HG02852 (cell line): ENCODE data around the gene RBM45.
A peak's percentile ranks its signal among the peaks of the same experiment; 100 is the strongest.
"Not testable (repeated sequence)": the region's sequence is repeated elsewhere in the genome, so short reads cannot be mapped to it uniquely, and the experiment has no call there.

Experiments
- ATAC-seq: cut with Tn5 transposase; IDR thresholded peaks from one replicate; pipeline ENCODE4 v1.9.1; 2021; ENCODE audit warnings: mild to moderate bottlenecking, moderate library complexity; ENCODE audit not compliant: unreplicated experiment

RBM45 gene, protein sequence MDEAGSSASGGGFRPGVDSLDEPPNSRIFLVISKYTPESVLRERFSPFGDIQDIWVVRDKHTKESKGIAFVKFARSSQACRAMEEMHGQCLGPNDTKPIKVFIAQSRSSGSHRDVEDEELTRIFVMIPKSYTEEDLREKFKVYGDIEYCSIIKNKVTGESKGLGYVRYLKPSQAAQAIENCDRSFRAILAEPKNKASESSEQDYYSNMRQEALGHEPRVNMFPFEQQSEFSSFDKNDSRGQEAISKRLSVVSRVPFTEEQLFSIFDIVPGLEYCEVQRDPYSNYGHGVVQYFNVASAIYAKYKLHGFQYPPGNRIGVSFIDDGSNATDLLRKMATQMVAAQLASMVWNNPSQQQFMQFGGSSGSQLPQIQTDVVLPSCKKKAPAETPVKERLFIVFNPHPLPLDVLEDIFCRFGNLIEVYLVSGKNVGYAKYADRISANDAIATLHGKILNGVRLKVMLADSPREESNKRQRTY

DNA sequence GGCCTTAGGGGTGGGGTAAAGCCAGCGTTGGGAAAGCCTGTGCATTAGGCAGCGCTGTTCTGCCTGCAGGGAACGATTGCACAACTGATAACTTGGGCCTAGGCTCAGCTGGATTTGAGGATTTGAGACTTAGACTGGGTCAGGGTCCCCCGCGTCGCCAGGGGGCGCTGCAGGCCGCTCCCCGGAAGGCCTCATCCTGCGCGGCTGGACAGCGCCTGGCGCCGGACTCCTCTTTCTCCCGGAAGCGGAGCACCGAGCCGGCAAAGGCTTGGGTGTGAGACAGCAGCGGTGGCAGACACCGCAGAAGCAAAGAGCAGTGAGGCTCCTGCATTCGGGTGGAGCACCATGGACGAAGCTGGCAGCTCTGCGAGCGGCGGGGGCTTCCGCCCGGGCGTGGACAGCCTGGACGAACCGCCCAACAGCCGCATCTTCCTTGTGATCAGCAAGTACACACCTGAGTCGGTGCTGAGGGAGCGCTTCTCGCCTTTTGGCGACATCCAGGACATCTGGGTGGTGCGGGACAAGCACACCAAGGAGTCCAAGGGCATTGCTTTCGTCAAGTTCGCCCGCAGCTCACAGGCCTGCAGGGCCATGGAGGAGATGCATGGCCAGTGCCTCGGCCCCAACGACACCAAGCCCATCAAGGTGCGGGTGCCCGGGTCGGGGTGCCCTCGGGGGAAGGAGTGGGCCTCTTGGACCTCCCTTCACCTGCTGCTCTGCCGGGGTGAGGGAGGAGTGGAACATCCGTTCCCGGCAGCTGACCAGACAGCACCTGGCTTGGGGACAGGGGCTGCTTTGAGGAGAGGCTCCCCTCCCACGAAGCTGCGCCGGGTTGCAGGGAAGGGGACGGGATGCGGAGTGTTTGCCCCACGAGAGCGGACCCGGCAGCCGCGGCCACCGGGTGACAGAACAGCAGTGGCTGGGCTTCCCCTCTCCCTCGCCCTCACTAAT is at the start of gene RBM45:
TSS of gene RBM45 (plus strand) at position 236 of the 951 bp plus-strand sequence. CDS start at position 346, 110 bp downstream.
- peak; percentile 87 for ATAC-seq

DNA sequence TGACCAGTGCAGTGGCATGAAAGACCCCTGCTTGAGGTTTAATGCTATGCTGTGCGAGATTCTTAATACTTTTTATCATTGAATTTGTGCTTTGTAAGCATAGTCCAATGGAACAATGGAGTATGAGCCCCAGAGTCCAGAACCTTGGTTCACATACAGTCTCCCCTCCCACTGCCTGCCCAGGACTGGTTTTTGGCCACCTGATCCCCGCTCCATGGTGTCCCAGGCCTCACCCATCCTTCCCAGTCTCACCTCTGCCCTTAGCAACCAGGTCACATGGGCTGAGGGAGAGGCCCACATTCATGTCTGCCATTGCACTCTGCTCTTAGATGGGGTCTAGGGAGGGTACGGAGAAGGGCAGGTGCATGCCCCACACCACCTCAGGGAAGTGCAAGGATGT is 45.9 kb upstream of the RBM45 start:
- ATAC-seq: no peak

DNA sequence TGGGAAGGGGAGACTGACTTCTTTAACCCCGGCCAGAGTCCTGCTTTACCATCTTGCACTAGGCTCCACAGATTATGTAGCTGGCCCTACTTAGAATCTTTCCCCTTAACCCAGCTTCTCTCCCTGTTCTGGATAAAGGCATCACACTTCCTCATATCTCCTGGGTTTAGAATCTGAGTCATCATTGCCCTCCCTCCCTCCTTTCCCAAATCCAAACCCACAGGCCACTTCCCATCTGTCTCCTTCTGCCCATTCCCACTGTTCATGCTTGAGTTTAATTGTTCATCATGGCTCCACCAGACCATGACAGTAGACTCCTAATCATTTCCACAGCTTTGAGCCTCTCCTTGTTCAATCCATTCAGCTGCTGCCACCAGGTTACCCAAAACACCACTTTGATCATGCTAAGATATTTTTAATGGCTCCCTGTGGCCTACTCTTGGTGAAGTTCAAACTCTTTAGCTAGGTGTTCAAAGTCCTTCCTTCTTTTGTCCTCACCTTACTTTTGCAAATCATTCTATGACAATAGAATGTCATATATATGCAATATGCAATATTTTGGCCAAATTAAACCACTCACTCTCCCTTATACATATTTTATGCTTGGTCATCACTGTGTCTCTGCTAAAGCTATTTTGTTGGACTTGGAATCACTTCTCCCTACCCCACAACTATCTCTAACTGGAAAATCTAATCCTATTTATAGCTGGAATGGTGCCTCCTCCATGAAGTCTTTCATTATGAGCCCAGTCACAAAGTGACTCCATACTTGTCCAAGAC is 45.2 kb upstream of the RBM45 start:
- ATAC-seq: no peak

DNA sequence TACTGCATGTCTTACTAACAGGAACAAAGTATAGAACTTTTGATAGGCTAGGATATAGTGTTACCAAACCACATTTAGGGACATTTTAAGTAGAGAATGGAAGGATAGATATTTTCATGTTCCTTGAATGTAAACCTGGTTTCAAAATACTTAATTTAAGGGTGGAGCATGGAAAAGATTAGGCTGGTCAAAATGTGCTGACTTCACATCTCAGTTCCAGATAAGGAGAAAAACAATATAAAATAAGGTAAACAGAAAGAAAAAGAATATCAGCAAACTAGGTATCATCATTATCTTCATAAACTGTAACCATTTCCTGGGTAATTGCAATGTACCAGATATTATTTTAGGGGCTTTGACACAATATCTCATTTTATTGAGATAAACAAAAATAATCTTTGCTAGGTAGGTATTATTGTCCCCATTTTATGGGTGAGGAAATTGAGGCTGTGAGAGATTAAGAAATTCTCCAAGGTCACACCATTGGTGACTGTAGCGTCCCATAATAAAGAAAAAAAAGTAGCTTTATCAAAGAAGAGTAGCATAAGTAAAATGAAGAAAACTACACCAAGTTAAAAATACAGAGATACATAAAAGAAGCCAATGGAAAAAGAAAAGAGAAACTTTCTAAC is 43.3 kb upstream of the RBM45 start:
- ATAC-seq: no peak

DNA sequence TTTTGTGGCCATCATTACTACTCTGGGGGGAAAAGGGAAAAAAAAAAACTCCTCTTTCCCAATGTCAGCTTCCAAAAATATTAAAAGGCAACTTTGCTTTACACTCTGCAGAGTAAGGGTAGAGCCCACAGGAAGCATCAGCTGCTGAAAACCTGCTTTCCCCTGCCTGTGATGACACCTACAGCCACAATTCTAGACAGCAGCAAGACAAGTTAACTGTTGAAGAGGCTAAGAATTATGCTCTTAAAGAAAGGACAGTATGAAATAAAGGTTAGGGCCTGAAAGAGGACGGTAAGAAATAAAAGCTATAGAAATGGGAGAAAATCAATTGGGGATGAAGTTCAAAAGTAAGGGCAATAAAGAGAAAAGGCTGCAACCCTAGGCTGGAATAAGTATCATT is 42.7 kb upstream of the RBM45 start:
- ATAC-seq: no peak

DNA sequence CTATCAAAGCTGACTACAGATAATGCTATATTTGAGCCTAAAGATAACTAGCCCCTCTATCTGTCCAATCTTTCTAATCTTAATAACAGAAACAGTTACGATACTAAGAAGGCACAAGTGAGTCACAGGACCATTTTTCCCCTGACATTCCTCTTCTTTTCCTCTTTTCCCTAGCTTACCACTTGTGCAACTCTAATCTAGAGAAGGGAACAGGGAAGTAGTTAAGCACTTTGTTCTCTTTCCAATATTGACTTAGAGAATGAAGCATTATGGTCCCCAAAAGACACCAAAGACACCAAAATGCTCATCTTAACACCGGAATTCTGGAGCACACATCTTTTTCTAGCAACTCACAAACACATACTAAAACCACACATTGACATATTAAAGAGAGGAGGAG is 41.4 kb upstream of the RBM45 start:
- no peak for ATAC-seq

DNA sequence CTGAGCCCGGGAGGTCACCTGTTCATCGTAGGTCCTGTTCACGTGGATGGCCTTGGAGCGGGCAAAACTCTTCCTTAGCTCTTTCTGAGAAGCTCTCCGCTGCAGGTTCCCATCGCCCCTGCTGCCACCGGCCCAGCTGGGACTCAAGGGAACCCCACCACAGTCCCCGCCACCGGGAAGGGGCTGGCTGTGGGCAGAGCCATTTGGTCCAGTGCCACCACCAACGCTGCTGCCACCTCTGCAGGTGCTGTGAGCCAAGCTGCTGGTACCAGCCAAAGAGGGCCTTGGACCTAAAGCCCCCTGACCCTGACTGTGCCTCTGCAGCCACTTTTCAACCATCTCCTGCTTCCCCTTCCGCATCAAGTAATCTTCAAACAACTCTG is 40.2 kb upstream of the RBM45 start:
- no peak for ATAC-seq

DNA sequence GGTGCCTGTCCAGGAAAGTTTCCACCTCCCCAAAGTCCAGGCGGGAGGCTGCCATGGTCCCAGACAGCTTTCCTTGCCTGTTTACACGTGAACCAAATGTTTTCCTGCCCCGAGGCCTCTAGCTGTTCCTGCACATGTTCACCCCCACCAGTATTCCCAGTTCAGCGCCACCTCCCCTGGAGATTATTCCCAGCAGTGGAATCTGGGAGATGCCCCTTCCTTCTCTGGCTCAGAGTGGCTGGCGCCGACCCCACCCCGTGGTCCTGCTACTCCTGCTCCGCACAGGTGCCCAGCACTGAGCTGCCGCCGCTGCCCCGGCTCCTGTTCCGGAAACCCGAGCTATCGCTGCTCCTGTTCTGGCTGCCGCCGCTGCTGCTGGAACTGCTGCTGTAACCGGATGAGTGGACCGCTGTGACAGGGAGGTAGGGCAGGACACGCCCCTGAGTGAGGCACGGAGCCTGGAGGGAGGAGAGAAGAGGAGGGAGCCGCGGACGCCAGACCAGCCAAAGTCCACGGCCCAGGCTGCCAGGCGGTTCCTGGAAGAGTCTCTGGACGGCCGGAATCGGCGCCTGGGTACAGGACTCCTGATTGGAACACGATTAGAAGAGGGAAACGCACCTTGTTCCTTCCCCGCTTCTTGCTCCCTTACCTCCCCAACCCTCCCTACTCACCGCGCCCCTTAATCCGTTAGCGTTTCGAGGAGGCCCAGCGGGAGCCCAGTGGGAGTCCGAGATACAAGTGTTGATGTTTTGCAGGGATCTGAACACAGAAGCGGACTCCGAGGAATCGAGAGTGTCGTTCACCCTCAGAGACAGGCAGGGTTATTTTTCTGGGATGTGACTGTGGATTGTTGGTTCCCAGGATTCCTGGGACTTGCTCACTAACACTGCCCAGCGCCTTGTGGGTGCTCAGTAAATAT is 39.6 kb upstream of the RBM45 start, which contains the start of gene PDE11A:
TSS of gene PDE11A (minus strand) at position 395 of the 919 bp plus-strand sequence. CDS start at position 55, 340 bp downstream.
- ATAC-seq: no peak

DNA sequence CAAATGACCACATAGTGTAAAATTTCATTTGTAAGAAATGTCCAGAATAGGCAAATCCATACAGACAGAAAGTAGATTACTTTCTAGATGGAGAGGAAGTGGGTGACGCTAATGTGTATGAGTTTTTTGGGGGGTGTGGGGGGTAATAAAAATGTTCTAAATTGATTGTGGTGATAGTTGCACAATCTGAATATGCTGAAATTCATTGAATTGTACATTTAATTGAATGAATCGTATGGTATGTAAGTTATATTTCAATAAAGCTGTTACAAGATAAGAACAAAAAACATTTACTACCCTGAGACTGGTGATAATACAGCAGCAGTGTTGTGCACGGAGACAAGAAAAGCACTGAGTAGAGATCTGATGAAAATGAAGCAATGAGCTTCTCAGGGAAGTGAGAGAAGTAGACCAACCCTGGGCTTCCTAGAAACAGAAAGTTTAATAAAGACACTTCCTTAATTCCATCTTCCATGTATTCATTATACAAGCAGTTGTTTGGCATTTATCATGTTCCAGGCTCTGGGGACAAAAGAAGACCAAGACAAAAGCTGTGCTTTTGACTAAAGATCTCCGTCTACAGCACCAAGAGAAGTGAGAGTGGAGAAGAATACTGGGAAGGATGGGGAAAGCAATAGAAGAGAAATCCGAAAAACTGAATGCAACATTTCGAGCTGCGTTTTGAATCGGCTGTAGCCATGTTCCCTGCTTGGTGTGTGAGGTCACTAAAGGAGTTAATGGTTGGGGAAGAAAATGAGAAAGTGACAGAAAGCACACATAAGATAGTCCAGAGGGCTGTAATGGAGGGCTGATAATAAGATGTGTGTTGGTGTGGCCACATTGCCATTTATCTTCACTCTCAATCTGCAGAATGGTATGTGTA is 37.9 kb upstream of the RBM45 start:
- no peak for ATAC-seq

DNA sequence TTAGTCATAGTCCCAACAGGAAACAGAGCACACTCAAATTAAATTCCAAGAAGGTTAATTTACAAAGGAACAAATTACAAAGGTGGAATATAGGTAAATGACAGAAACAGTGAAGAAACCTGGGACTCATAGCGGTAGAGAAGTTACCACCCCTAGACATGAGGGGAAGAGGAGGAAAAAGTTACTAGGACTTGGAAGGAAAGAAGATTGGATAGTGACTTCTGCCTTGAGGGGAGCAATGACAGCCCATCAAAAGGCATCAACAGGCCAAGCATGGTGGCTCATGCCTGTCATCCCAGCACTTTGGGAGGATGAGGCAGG is 37.3 kb upstream of the RBM45 start:
- ATAC-seq: no peak

DNA sequence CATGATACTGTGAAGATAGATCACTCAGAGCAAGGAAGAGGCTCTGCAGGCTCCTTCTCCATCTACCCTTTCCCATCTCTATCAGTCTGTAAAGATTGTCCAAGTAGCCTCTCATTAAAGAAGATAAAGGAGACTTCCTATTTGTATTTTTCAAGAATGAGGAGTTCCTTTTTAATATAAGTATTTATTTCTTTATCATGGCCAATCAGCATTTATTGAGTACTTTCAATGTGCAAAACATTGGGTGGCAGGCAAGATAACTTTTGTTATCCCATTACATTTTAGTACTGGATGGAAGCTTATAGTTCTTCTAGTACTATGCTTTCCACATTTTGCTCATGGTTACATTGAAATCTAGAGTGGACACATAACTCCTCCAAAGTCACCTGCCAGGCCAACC is 36.1 kb upstream of the RBM45 start:
- ATAC-seq: no peak

DNA sequence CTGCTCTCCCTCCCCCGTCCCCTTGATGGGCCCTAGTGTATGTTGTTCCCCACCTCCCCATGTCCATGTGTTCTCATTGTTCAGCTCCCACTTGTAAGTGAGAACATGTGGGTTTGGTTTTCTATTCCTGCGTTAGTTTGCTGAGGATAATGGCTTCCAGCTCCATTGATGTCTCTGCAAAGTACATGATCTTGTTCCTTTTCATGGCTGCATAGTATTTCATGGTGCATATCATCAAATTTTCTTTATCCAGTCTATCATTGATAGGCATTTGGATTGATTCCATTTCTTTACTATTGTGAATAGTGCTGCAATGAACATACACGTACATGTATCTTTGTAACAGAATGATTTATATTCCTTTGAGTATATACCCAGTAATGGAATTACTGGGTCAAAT is 33.0 kb upstream of the RBM45 start:
- not testable (repeated sequence) for ATAC-seq

DNA sequence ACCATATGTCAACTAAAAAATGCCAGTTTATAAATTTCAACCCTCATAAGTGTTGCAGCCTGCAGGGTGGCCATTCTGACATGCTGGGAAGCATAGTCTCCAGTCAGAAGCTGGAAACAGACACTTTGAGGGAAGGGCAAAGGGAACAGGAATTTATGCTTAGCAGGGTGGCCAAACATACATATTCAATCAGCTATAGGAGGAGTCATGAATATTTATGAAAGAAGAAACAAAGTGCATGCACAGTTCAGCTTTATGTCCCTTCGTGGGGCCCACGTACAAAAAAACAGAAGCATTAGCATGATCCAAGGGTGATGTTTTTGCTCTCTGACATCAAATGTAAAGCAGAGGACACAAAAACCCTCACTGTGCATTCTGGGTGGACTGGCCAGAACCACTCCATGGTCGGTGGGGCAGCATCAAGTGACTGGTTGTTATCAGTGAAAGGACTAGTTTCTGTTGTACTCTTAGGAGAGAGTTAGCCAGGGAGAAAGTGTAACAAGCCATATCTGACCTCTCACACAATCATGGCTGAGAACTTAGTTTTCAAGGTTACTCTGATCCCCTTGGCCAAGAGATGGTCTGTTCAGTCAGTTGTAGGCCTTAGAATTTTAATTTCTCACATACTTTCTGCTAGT is 29.7 kb upstream of the RBM45 start:
- ATAC-seq: no peak

DNA sequence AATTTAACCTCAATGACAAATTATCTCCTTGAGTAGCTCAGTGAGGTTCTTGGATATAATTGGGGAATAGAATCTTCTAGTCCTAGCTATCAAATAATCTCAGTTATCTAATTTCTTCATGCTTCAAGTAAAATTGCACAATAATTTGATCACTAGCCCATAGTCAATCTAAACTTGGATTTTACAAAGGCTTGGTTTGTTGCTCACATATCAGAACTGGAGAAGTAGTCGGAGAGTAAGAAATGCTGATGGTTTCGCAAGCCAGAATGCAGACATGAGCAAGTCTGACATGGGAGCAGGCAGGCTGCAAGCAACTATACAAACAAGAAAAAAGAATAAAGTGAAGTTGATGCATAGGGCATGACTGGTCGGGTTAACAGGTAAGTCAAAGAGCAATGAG is 28.0 kb upstream of the RBM45 start:
- no peak for ATAC-seq

DNA sequence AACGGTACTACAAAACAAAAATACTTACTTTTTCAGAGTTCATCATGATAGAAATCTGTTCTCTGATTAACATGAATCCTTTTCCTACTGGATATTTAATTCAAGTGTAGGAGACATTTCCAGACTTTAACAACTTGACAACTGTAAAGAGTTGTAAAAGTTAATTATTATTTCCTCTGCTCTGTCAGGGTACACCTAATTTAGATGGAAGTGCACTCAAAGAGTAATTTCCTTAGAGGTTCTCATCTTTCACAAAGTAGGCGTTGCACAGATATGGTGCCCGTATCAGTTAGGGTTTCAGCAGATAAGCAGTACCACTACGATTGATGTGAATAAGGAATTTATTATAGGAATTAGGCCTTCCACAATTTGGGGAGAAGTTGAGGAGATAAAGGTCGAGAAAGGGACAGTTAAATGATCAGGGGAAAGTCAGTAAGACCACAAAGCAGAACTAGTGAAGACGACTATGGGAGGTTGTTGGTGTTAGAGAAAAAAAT is 23.4 kb upstream of the RBM45 start:
- ATAC-seq: no peak

DNA sequence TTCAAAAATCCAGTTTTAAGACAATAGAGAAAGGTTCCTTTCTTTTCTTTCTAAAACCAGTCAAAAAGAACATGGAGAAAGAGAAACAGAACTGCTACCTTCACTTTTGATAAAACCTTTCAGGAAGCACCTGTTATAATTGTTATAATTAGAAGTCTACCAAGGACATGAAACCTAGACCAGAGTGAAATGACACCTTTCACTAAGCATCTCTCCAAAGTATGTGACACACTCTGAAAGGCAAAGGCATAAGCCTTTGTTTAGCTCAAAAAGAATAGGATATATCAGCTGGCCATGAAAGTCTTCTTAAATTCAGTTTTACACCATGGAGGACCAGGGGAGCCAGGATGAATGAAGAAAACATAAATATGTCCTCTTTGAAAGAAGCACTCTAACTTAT is 18.8 kb upstream of the RBM45 start:
- ATAC-seq: no peak

DNA sequence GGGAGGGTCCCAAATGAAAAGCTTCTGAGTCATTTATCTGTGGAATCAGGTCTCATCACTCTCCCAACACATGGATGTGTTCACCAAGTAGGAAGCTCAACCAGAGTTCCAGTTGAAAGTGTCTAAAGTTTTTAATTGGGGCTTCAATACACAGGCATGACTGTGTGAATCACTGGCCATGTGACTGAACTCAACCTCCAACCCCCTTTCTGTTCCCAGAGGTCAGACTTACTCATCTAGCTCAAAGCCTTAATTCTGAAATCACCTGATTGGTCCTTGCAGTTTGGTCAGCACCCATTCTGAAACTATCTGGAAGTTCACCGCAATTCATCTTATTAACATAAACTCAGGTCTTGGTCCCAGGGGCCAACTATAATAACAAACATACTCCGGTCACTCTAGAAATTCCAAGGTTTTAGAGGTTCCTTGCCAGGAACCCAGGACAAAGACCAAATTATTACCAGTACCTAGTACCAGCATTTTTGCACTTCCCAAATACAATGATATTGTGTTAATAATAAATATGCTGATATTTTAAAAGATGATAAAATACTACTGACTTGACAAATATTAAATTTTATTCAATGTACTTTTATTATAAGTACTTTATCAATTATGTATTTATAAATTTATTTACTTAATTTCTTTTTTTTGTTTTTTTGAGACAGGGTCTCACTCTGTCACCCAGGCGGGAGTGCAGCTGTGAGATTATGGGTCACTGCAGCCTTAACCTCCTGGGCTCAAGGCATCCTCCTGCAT is 10.7 kb upstream of the RBM45 start:
- ATAC-seq: no peak
